Heart left ventricle (tissue), 16 donors: ENCODE data around the gene GBP5. TPM values are rescaled to one million over a fixed set of nuclear protein-coding genes. Genes with fewer than 3 reads are reported as not detected.

Experiments
- ATAC-seq, 4 donors: fragments of 200-7000 bp; cut with Tn5 transposase; one replicate each; pipeline ENCODE4 v1.9.1; 2020 to 2022; ENCODE audit warnings: moderate library complexity in 4 of 4, mild to moderate bottlenecking in 3 of 4, moderate number of reproducible peaks in 1 of 4
- DNase-seq, 5 donors: peaks; one replicate each; pipeline ENCODE4 v3.0.0-alpha.2; 2020
- H3K27ac ChIP-seq, 12 donors: fragments of 200-600 bp; sonication (generic) in 4 of 12; one replicate each; pipeline versions ENCODE4 v1.5.0 to v1.8.0; 2016 to 2022; ENCODE audit warnings: mild to moderate bottlenecking in 2 of 12
- H3K27me3 ChIP-seq, 9 donors: fragments of 200-600 bp; sonication (generic) in 2 of 9; one replicate each; pipeline versions ENCODE4 v1.5.1 to v1.8.0; 2016 to 2022; ENCODE audit warnings: mild to moderate bottlenecking in 3 of 9
- H3K36me3 ChIP-seq, 9 donors: fragments of 200-600 bp; sonication (generic) in 2 of 9; one replicate each; pipeline versions ENCODE4 v1.5.0 to v1.8.0; 2018 to 2022; ENCODE audit warnings: mild to moderate bottlenecking in 2 of 9
- H3K4me1 ChIP-seq, 12 donors: fragments of 200-600 bp; sonication (generic) in 4 of 12; one replicate each; pipeline versions ENCODE4 v1.5.0 to v1.8.0; 2016 to 2022; ENCODE audit warnings: mild to moderate bottlenecking in 3 of 12
- H3K4me3 ChIP-seq, 12 donors: fragments of 200-600 bp; sonication (generic) in 4 of 12; one replicate each; pipeline versions ENCODE4 v1.5.0 to v1.8.0; 2017 to 2022; ENCODE audit warnings: mild to moderate bottlenecking in 9 of 12, moderate library complexity in 4 of 12
- H3K9me3 ChIP-seq, 12 donors: fragments of 200-600 bp; sonication (generic) in 4 of 12; one replicate each; pipeline versions ENCODE4 v1.5.0 to v1.8.0; 2016 to 2022; ENCODE audit warnings: mild to moderate bottlenecking in 1 of 12
- CTCF ChIP-seq, 12 donors: fragments of 200-600 bp; sonication (generic) in 4 of 12; IDR thresholded peaks; one replicate each; pipeline versions ENCODE4 v1.5.0 to v1.8.0; 2018 to 2022; ENCODE audit warnings: antibody characterized with exemption in 12 of 12, mild to moderate bottlenecking in 5 of 12
- POLR2A ChIP-seq, 2 donors: fragments of 450-650 bp; IDR thresholded peaks; one replicate each; pipeline ENCODE4 v1.6.1; 2017; ENCODE audit warnings: antibody characterized with exemption in 2 of 2, mild to moderate bottlenecking in 2 of 2, moderate library complexity in 2 of 2
- WGBS, 4 donors: extraction: QIAGEN DNeasy Blood & Tissue Kit in 2 of 4; methylation state at CpG; one replicate each; pipeline versions ENCODE4 v1.1.5 to v1.1.7; 2013 to 2018; 5-methylcytosine and 5-hydroxymethylcytosine counted together
- intact Hi-C, 10 donors: fragments of 100-400 bp; cut with DNase I; formaldehyde crosslinking; loops; one replicate each; pipeline versions ENCODE4 v1.11.1 to v1.14.2; 2022
- polyA plus RNA-seq, 2 donors: library from polyadenylated mRNA; stranded (reverse); fragments of 200-250 nt; gene quantifications; one replicate each; pipeline ENCODE4 v1.2.3, GENCODE V29; 2013
- total RNA-seq, 9 donors: library from RNA; depleted of rRNA in 2 of 9; stranded (reverse); fragments of >200 nt in 2 of 9; fragmentation: NEBNext Ultra II Directional in 3 of 9; extraction: Animal tissue kit (Norgen Biotek cat#: 25700) in 3 of 9; gene quantifications; one replicate each; pipeline versions ENCODE4 v1.1.0 to v1.2.4, GENCODE V29; 2016 to 2023
- donor health status: ischemic (EF 13 %, LVEDD 7.1; RV severe dilation, severe dysfunction).
- donor health status: healthy with polysubstance abuse.
- donor health status: DM: no; HTN: yes; CAD: no.
- donor health status: DM: no; HTN: no; CAD: no.
- donor health status: ischemic (EF 25% LVEDD 6.9; RV normal size, moderate dysfunction).
- donor health status: ischemic (EF 25% LVEDD 5.7; RV mildly dilated, moderate dysfunction).
- donor health status: healthy.
- donor health status: DM: yes; HTN: yes; CAD: no.
- donor health status: ischemic (EF 35%, LVEDD 5.7; RV mildly dilated, moderate dysfunction).
- donor health status: nonischemic (EF 11% LVEDD 7.7; RV severe dilation, severe dysfunction).
- donor health status: DM: yes; HTN: yes; CAD: no.
- donor health status: PGD.
- donor health status: ischemic (EF 29% LVEDD 5.4; RV normal size, mild dysfunction).
- donor health status: nonischemic (EF 23%, LVEDD 6.1; RV moderate dilation, normal function).

The GBP5 gene
- total and polyA plus RNA-seq, 11 donors, result 0.07 to 71.2 (median 0.67) TPM

- Histone ChIP-seq H3K4me3 (no peak overlapping the region), H3K4me1 (peaks cover 0 to 28% (median 0%) of the 10 kb centered on the region in 12 donors), H3K9me3 (peaks cover 0 to 9% (median under 1%) of the 10 kb centered on the region in 12 donors), H3K27me3 (no peaks in the 10 kb centered on the region), H3K36me3 (peaks cover 0 to 3% (median 0%) of the 10 kb centered on the region in 9 donors), H3K27ac (peak overlapping the region in 7 of 12 donors; percentile 9 to 47 (median 39))
- TF ChIP-seq POLR2A (IDR thresholded peaks at IDR 0.05), result no peak
- no peak for TF ChIP-seq CTCF (IDR thresholded peaks at IDR 0.05)
- WGBS, 4 donors, result 34 to 49% (median 38%) methylated on average over 4 of the region's 4 CpGs
- no peak for DNase-seq
- peak in 1 of 4 donors; percentile 62 for ATAC-seq
- intact Hi-C loops, result loop anchor here in 3 of 10 donors (5.0 to 10.0 kb wide), 2 partner anchors 50 to 52 kb away; no protein-coding TSS in a partner anchor
Observed at GRCh38 chr1:89254658-89255287, 17.9 kb downstream of the GBP5 start.

GRCh38 chr1:89243046-89243445, 29.6 kb downstream of the GBP5 start:
- H3K36me3 ChIP-seq, result no peaks in the 10 kb centered on the region
- intact Hi-C loops, result no loop called here
- H3K4me1 ChIP-seq, result no peaks in the 10 kb centered on the region
- no peaks in the 10 kb centered on the region for H3K27me3 ChIP-seq
- H3K9me3 ChIP-seq, result peaks cover 0 to 9% (median 0%) of the 10 kb centered on the region in 12 donors
- ATAC-seq (no peak), DNase-seq (no peak)
- WGBS, 4 donors, result 88 to 96% (median 93%) methylated on average over 3 of the region's 3 CpGs
- TF ChIP-seq POLR2A (IDR thresholded peaks at IDR 0.05) (no peak), CTCF (IDR thresholded peaks at IDR 0.05) (no peak)
- H3K4me3 ChIP-seq, result no peak overlapping the region
- H3K27ac ChIP-seq, result no peak overlapping the region

Other genes starting within 250 kb of the GBP5 start
- gene GBP3, start 250.0 kb downstream of the GBP5 start, total RNA-seq, result 10 to 100 TPM in 2 of 9 donors, 1 to 10 TPM in 7; 1.2 to 30.1 (median 6.1) TPM
- gene GBP3, start 250.0 kb downstream of the GBP5 start, polyA plus RNA-seq, result 1 to 10 TPM; 2.4 to 4.0 TPM
- 100 to 1,000 TPM in 1 of 9 donors, 10 to 100 TPM in 2, 1 to 10 TPM in 6; 3.6 to 170 (median 6.4) TPM for gene GBP1, start 207.7 kb downstream of the GBP5 start, total RNA-seq
- 1 to 10 TPM; 4.5 to 5.8 TPM for gene GBP1, start 207.7 kb downstream of the GBP5 start, polyA plus RNA-seq
- 10 to 100 TPM in 8 of 9 donors, 1 to 10 TPM in 1; 6.4 to 86.8 (median 10.9) TPM for gene GBP2, start 146.7 kb downstream of the GBP5 start, total RNA-seq
- gene GBP2, start 146.7 kb downstream of the GBP5 start, polyA plus RNA-seq, result 10 to 100 TPM in 1 of 2 donors, 1 to 10 TPM in 1; 9.9 to 25.1 TPM
- gene GBP7, start 96.9 kb downstream of the GBP5 start, total RNA-seq, result under 1 TPM in 2 of 9 donors, not detected in 7; 0.16 to 0.17 TPM
- gene GBP7, start 96.9 kb downstream of the GBP5 start, polyA plus RNA-seq, result not detected
- gene GBP4, start 73.9 kb downstream of the GBP5 start, total RNA-seq, result 10 to 100 TPM in 4 of 9 donors, 1 to 10 TPM in 5; 4.3 to 46.4 (median 6.4) TPM
- gene GBP4, start 73.9 kb downstream of the GBP5 start, polyA plus RNA-seq, result 10 to 100 TPM; 10.4 to 10.6 TPM
- gene GBP6, start 91.2 kb upstream of the GBP5 start, total RNA-seq, result under 1 TPM in 5 of 9 donors, not detected in 4; 0.09 to 0.67 (median 0.16) TPM
- gene GBP6, start 91.2 kb upstream of the GBP5 start, polyA plus RNA-seq, result under 1 TPM in 1 of 2 donors, not detected in 1; 0.03 TPM